Measurements from ENCODE around the gene LRFN4.

DNA sequence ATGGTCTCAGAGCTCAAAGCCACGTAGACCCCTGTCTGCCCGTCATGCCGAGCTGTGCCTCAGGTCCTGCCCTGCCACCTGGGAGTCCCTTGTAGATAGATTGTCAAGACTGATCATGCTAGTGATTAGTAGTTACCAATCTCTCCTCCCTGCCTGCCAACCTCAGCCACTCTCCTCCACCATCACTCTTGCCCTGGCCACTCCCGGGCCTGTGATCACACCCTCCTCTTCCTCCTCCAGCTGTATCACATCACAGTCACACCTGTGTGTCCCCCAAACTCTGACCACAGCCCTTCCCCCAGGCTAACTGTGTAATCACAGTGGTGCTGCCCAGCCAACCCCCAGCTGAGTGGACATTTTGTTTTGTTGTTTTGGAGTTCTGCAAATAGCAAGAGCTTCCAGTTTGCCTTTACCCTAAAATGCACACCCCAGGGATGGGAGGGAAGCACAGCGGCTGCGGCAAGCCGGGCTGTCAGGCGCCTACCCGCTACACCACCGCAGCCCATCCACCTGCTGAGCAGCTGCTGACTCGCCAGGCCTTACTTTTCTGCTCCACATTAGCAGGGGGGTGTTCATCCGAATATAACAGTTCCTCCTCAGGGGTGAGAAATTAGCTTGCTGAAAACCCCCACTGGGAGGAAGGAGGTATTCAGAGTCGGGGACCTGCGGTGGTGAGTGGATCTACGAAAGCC is 45.8 kb downstream of the LRFN4 start:
- TF ChIP-seq, protein P1, sequence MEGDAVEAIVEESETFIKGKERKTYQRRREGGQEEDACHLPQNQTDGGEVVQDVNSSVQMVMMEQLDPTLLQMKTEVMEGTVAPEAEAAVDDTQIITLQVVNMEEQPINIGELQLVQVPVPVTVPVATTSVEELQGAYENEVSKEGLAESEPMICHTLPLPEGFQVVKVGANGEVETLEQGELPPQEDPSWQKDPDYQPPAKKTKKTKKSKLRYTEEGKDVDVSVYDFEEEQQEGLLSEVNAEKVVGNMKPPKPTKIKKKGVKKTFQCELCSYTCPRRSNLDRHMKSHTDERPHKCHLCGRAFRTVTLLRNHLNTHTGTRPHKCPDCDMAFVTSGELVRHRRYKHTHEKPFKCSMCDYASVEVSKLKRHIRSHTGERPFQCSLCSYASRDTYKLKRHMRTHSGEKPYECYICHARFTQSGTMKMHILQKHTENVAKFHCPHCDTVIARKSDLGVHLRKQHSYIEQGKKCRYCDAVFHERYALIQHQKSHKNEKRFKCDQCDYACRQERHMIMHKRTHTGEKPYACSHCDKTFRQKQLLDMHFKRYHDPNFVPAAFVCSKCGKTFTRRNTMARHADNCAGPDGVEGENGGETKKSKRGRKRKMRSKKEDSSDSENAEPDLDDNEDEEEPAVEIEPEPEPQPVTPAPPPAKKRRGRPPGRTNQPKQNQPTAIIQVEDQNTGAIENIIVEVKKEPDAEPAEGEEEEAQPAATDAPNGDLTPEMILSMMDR (IDR thresholded peaks at IDR 0.05) = no peak
- no peak for TF ChIP-seq POLR2A (IDR thresholded peaks at IDR 0.05)
